Thyroid gland (tissue), 4 donors: ENCODE data around the gene ISLR.

Source experiments
- CTCF ChIP-seq, 6 experiments: fragments of 200-600 bp in 3 of 6; fragments of 450-650 bp in 3 of 6; sonication (generic) in 3 of 6; IDR thresholded peaks; one replicate each; pipeline ENCODE4 v1.5.1; 2016 to 2019; ENCODE audit warnings: antibody characterized with exemption in 6 of 6, mild to moderate bottlenecking in 2 of 6, inconsistent platforms in 1 of 6, moderate library complexity in 1 of 6
- POLR2A ChIP-seq, 2 donors: fragments of 450-650 bp; IDR thresholded peaks; one replicate each; pipeline ENCODE4 v1.6.1; 2017; ENCODE audit warnings: antibody characterized with exemption in 2 of 2, mild to moderate bottlenecking in 2 of 2, moderate library complexity in 1 of 2

- TF ChIP-seq CTCF (IDR thresholded peaks at IDR 0.05) (no peak), POLR2A (IDR thresholded peaks at IDR 0.05) (no peak)
Measured at GRCh38 chr15:74155766-74156417, 17.6 kb upstream of the ISLR start.
